K562 (cell line): ENCODE data around the gene PBX2. TPM values are rescaled to one million over a fixed set of nuclear protein-coding genes. Genes with fewer than 3 reads are reported as not detected.

Experiments used
- AFF4 ChIP-seq: sonication (generic); formaldehyde crosslinking; IDR thresholded peaks from 2 replicates; pipeline ENCODE4 v1.8.0; 2023; ENCODE audit warnings: mild to moderate bottlenecking, missing genetic modification reagents
- BHLHE40 ChIP-seq: IDR thresholded peaks from 2 replicates; pipeline ENCODE4 v1.6.1; 2011; ENCODE audit warnings: low read length, improper control_type of control experiment
- CHD1 ChIP-seq: fragments of 200-600 bp; sonication (generic); IDR thresholded peaks from one replicate; pipeline ENCODE4 v1.6.1; 2012; ENCODE audit warnings: mild to moderate bottlenecking, moderate library complexity, low read length, inconsistent platforms
- E2F8 ChIP-seq: fragments of 450-650 bp; IDR thresholded peaks from 2 replicates; pipeline ENCODE4 v1.7.1; 2018; ENCODE audit warnings: mild to moderate bottlenecking, low read depth; ENCODE audit not compliant: partially characterized antibody
- FOXK2 ChIP-seq, 2 experiments: fragments of 450-650 bp; IDR thresholded peaks in 1 of 2; conservative IDR thresholded peaks in 1 of 2; 2 replicates each; pipeline ENCODE4 v1.6.1; 2016; ENCODE audit warnings: low read depth in 2 of 2, mild to moderate bottlenecking in 1 of 2
- IRF9 ChIP-seq: fragments of 450-650 bp; IDR thresholded peaks from 2 replicates; pipeline ENCODE4 v1.6.1; 2016; ENCODE audit warnings: missing biosample characterization, missing genetic modification characterization
- LARP7 ChIP-seq: fragments of 450-650 bp; IDR thresholded peaks from 2 replicates; pipeline ENCODE4 v1.6.1; 2016
- MAFF ChIP-seq: IDR thresholded peaks from 2 replicates; pipeline ENCODE4 v1.6.1; 2012; ENCODE audit warnings: low read length, improper control_type of control experiment
- PBX2 ChIP-seq, 2 experiments: IDR thresholded peaks in 1 of 2; conservative IDR thresholded peaks in 1 of 2; 2 replicates each; pipeline ENCODE4 v1.6.1; 2016; ENCODE audit warnings: low read depth in 2 of 2, mild to moderate bottlenecking in 1 of 2, missing compliant biosample characterization in 1 of 2, missing genetic modification characterization in 1 of 2, moderate library complexity in 1 of 2
- STAT5B ChIP-seq: fragments of 250-450 bp; sonication (Bioruptor Pico); IDR thresholded peaks from 2 replicates; pipeline ENCODE4 v1.8.0; 2021; ENCODE audit warnings: mild to moderate bottlenecking, inconsistent platforms
- THRB ChIP-seq: fragments of 450-650 bp; formaldehyde crosslinking; conservative IDR thresholded peaks from 2 replicates; pipeline ENCODE4 v1.4.0; 2022; ENCODE audit warnings: mild to moderate bottlenecking, missing genetic modification characterization
- ZNF507 ChIP-seq: conservative IDR thresholded peaks from 2 replicates; pipeline ENCODE4 v1.6.1; 2017; ENCODE audit warnings: missing genetic modification characterization, missing compliant biosample characterization
- polyA plus RNA-seq, 8 experiments: library from polyadenylated mRNA; depleted of rRNA in 4 of 8; stranded (reverse) in 5 of 8; unstranded in 3 of 8; fragments of >200 nt; fragmentation: Nextera tagmentation in 2 of 8; fragmentation: Illumina TruSeq in 1 of 8; extraction: Ambion mirVana in 2 of 8; extraction: Trizol in 1 of 8; gene quantifications; 2 replicates each; pipeline versions ENCODE4 v1.2.1 to v1.2.3, GENCODE V29; 2011 to 2014; ENCODE audit warnings: inconsistent platforms in 1 of 8, missing spikeins in 1 of 8
- total RNA-seq, 7 experiments: library from RNA; depleted of rRNA in 6 of 7; stranded (reverse); fragments of >200 nt in 6 of 7; fragmentation: Illumina TruSeq in 2 of 7; extraction: Trizol in 2 of 7; gene quantifications; 2 replicates each; pipeline versions ENCODE4 v1.2.1 to v1.2.3, GENCODE V29; 2011 to 2021; ENCODE audit warnings: low replicate concordance in 1 of 7

The PBX2 gene
- total and polyA plus RNA-seq, 9 of the 15 experiments (the other 6 are each of a cell fraction or from before 2014, with no cell fraction given), result 1.9 to 134 (median 62.5) TPM

GRCh38 chr6:32175711-32176475 lies 14.1 kb downstream of the PBX2 start, which contains the start of gene AGPAT1 (continued):
- TF ChIP-seq AFF4 (CRISPR knock-in tag) (0 out of 2 replicates have a peak, but pooled peaks have one; percentile 35), E2F8 (peak; percentile 46), ZNF507 (tag) (no peak), MAFF (no peak), FOXK2 (conservative IDR thresholded peaks at IDR 0.05 in 1 of 2, IDR thresholded peaks at IDR 0.05 in 1 of 2; ENCODE audit: low read depth in 2 of 2) (peak in 1 of 2 experiments; percentile 58; a peak in 2 of 4 replicates), LARP7 (peak; percentile 99), PBX2 (CRISPR knock-in tag; IDR thresholded peaks at IDR 0.05; ENCODE audit: low read depth) (peak; percentile 96), PBX2 (tag; conservative IDR thresholded peaks at IDR 0.05; ENCODE audit: low read depth) (no peak), IRF9 (tag) (0 out of 2 replicates have a peak, but pooled peaks have one; percentile 19), THRB (CRISPR knock-in tag) (peak; percentile 84), STAT5B (CRISPR knock-in tag) (no peak), CHD1 (peak; percentile 66), BHLHE40 (no peak)
